ENCODE data around the gene VIM. TPM values are rescaled to one million over a fixed set of nuclear protein-coding genes. Genes with fewer than 3 reads are reported as not detected.

VIM gene
- total RNA-seq: 375 TPM
- long read RNA-seq, transcript VIM-201 (9 exons, 1,868 nt): major isoform, 498 of 509 reads
- long read RNA-seq, partial matches to known transcripts: 5 of 509 reads
- long read RNA-seq, other reads (novel, unspliced or antisense): 5 of 509 reads

DNA sequence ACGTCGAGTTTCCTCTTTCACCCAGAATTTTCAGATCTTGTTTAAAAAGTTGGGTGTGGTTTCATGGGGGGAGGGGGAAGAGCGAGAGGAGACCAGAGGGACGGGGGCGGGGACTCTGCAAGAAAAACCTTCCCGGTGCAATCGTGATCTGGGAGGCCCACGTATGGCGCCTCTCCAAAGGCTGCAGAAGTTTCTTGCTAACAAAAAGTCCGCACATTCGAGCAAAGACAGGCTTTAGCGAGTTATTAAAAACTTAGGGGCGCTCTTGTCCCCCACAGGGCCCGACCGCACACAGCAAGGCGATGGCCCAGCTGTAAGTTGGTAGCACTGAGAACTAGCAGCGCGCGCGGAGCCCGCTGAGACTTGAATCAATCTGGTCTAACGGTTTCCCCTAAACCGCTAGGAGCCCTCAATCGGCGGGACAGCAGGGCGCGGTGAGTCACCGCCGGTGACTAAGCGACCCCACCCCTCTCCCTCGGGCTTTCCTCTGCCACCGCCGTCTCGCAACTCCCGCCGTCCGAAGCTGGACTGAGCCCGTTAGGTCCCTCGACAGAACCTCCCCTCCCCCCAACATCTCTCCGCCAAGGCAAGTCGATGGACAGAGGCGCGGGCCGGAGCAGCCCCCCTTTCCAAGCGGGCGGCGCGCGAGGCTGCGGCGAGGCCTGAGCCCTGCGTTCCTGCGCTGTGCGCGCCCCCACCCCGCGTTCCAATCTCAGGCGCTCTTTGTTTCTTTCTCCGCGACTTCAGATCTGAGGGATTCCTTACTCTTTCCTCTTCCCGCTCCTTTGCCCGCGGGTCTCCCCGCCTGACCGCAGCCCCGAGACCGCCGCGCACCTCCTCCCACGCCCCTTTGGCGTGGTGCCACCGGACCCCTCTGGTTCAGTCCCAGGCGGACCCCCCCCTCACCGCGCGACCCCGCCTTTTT, at the start of gene VIM:
VIM (plus strand) TSS at position 151 of the 925 bp plus-strand sequence. CDS start 1,182 bp downstream, outside the sequence.
- H3K4me1 ChIP-seq: peaks cover 58% of the 10 kb centered on the region
- peak within 1 kb of the TSS; percentile 100 for H3K27ac ChIP-seq (replicated peaks)
- no peaks in the 10 kb centered on the region for H3K9me3 ChIP-seq (replicated peaks)
- H3K36me3 ChIP-seq: peaks cover 29% of the 10 kb centered on the region
- TF ChIP-seq, protein P1, sequence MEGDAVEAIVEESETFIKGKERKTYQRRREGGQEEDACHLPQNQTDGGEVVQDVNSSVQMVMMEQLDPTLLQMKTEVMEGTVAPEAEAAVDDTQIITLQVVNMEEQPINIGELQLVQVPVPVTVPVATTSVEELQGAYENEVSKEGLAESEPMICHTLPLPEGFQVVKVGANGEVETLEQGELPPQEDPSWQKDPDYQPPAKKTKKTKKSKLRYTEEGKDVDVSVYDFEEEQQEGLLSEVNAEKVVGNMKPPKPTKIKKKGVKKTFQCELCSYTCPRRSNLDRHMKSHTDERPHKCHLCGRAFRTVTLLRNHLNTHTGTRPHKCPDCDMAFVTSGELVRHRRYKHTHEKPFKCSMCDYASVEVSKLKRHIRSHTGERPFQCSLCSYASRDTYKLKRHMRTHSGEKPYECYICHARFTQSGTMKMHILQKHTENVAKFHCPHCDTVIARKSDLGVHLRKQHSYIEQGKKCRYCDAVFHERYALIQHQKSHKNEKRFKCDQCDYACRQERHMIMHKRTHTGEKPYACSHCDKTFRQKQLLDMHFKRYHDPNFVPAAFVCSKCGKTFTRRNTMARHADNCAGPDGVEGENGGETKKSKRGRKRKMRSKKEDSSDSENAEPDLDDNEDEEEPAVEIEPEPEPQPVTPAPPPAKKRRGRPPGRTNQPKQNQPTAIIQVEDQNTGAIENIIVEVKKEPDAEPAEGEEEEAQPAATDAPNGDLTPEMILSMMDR (IDR thresholded peaks at IDR 0.05; ENCODE audit: borderline replicate concordance): peak; percentile 36
- peaks cover 57% of the 10 kb centered on the region for H3K27me3 ChIP-seq (ENCODE audit: low read depth)
- H3K4me3 ChIP-seq: peak within 1 kb of the TSS; percentile 90
- DNase-seq: peak; percentile 88
- intact Hi-C loops (cut with micrococcal nuclease): no loop called here

DNA sequence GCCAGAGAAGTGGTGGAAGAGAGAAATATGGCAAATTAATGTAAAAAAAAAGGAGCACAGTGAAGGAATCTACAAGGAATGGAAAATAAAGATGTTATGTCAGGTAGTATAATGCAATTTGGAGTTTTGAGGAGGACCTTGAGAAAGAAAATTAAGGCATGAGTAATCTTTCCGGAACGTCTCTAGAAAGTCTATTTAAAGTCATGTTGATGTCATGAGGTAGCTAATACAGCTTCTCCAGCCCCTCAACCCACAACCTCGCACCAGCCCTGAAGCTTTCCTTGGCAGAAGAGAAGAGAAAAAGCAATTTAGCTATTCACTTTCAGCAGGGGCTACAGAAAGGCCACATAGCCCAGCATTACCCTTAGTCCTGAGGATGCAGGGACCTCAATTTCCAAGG, 49.0 kb upstream of the VIM start:
- H3K9me3 ChIP-seq (replicated peaks): no peaks in the 10 kb centered on the region
- H3K27ac ChIP-seq (replicated peaks): no peak overlapping the region
- no peaks in the 10 kb centered on the region for H3K27me3 ChIP-seq (ENCODE audit: low read depth)
- H3K36me3 ChIP-seq: no peaks in the 10 kb centered on the region
- intact Hi-C loops (cut with micrococcal nuclease): no loop called here
- TF ChIP-seq, protein P1 (IDR thresholded peaks at IDR 0.05; ENCODE audit: borderline replicate concordance): no peak
- no peak overlapping the region for H3K4me3 ChIP-seq
- no peak for DNase-seq
- H3K4me1 ChIP-seq: peaks cover 20% of the 10 kb centered on the region

DNA sequence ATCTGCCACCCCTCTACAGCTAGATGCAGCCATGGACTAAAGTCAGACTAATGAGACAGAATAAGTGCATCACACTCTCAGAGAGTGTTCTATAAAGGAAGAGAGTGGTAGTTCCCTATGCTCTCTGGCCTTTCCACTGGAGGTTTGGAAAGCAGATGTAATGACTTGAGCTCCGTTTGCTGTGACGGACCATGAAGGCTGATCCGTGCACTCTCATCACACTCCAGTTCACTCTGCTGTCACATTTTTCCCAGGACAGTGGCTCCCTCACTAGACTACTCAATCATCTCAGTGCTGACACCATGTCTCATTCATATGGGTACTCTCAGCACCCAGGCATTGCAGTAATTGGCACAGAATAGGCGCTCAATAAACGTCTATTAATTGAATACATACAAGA, 46.9 kb upstream of the VIM start:
- Histone ChIP-seq H3K27ac (replicated peaks) (no peak overlapping the region), H3K4me1 (peaks cover 2% of the 10 kb centered on the region), H3K9me3 (replicated peaks) (no peaks in the 10 kb centered on the region), H3K36me3 (no peaks in the 10 kb centered on the region), H3K4me3 (no peak overlapping the region), H3K27me3 (ENCODE audit: low read depth) (no peaks in the 10 kb centered on the region)
- intact Hi-C loops (cut with micrococcal nuclease): no loop called here
- TF ChIP-seq, protein P1 (IDR thresholded peaks at IDR 0.05; ENCODE audit: borderline replicate concordance): no peak
- DNase-seq: no peak

DNA sequence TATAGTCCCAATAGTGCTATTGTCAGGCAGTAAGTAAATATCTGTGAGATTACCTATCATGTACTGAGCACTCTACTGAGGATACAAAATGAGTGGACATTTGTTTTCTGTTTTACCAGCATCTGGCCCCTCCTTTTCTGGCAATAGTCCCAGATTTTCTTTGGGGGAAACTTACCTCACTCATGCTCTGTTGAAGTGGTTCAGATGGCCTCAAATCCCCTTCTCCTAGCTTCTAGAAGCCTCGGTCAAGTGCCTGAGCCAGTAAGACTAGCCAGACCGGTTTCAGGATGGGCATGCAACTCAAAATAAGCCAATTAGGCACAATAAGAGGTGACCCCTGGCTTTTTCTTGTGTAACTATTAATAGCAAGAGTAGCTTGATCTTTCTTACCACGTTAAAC, 46.3 kb upstream of the VIM start:
- no peaks in the 10 kb centered on the region for H3K36me3 ChIP-seq
- intact Hi-C loops (cut with micrococcal nuclease): no loop called here
- no peak overlapping the region for H3K4me3 ChIP-seq
- DNase-seq: no peak
- no peaks in the 10 kb centered on the region for H3K9me3 ChIP-seq (replicated peaks)
- H3K27ac ChIP-seq (replicated peaks): no peak overlapping the region
- H3K4me1 ChIP-seq: no peaks in the 10 kb centered on the region
- TF ChIP-seq, protein P1 (IDR thresholded peaks at IDR 0.05; ENCODE audit: borderline replicate concordance): no peak
- H3K27me3 ChIP-seq (ENCODE audit: low read depth): no peaks in the 10 kb centered on the region

DNA sequence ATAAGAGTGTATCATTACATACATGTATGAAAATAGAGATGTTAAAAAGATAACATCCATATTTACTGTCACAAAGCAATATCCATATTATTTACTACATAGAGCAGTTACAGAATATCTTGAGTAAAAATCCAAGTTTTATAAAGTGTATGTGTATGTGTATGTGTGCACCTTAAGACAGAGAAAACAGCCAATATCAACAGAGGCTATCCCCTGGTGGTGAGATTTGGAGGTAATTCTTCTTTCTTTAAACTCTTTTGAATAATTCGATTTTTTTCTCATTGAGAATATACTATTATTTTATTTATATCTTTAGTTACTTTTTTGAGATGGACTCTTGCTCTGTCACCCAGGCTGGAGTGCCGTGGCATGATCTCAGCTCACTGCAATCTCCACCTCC, 44.9 kb upstream of the VIM start:
- H3K9me3 ChIP-seq (replicated peaks): no peaks in the 10 kb centered on the region
- H3K27me3 ChIP-seq (ENCODE audit: low read depth): no peaks in the 10 kb centered on the region
- intact Hi-C loops (cut with micrococcal nuclease): no loop called here
- TF ChIP-seq, protein P1 (IDR thresholded peaks at IDR 0.05; ENCODE audit: borderline replicate concordance): peak; percentile 10
- H3K4me1 ChIP-seq: no peaks in the 10 kb centered on the region
- H3K4me3 ChIP-seq: no peak overlapping the region
- H3K36me3 ChIP-seq: no peaks in the 10 kb centered on the region
- no peak overlapping the region for H3K27ac ChIP-seq (replicated peaks)
- DNase-seq: no peak

Measured in left ventricle myocardium inferior (tissue), 1 donor.